ENCODE data around the gene MPO. TPM values are rescaled to one million over a fixed set of nuclear protein-coding genes. Genes with fewer than 3 reads are reported as not detected.

MPO gene
- total and polyA plus RNA-seq, 2 of the 8 experiments (the other 6 are each of a cell fraction or from before 2014, with no cell fraction given) = 0.06 to 0.74 TPM

- Histone ChIP-seq H3K4me3 (ENCODE audit: extremely low read depth in 1 of 4, insufficient read depth in 2 of 4, low read depth in 3 of 4, low read length in 4 of 4) (no peak overlapping the region), H3K79me2 (ENCODE audit: control insufficient read depth in 1 of 2, insufficient read depth in 2 of 2, low read length in 2 of 2) (no peaks in the 10 kb centered on the region), H3K27me3 (replicated peaks in 1 of 4; ENCODE audit: control insufficient read depth in 3 of 4, extremely low read depth in 1 of 4, insufficient read depth in 3 of 4, low read length in 3 of 4) (no peaks in the 10 kb centered on the region; a peak in 1 of 7 replicates), H4K8ac (ENCODE audit: extremely low read depth, insufficient read depth, low read length) (no peak overlapping the region; the same call in 1 of the 2 replicates), H2BK15ac (ENCODE audit: low read length) (no peak overlapping the region), H3K27ac (ENCODE audit: low read depth, low read length) (no peak overlapping the region), H4K20me1 (replicated peaks in 1 of 2; ENCODE audit: control insufficient read depth in 1 of 2, insufficient read depth in 2 of 2, low read length in 2 of 2) (no peaks in the 10 kb centered on the region), H3K14ac (ENCODE audit: insufficient read length) (no peak overlapping the region), H3K23me2 (ENCODE audit: low read depth, low read length) (no peaks in the 10 kb centered on the region), H2BK5ac (ENCODE audit: low read depth, low read length) (no peak overlapping the region), H3K18ac (ENCODE audit: extremely low read depth, low read length) (no peak overlapping the region), H3K9me3 (ENCODE audit: insufficient read depth in 2 of 2, low read depth in 1 of 2, low read length in 1 of 2) (no peaks in the 10 kb centered on the region), H3K4me1 (replicated peaks in 1 of 4; ENCODE audit: control insufficient read depth in 3 of 4, insufficient read depth in 4 of 4, low read length in 3 of 4) (no peaks in the 10 kb centered on the region), H2AFZ (ENCODE audit: low read length) (no peak overlapping the region), H3K79me1 (ENCODE audit: low read depth, low read length) (no peaks in the 10 kb centered on the region), H3K9ac (replicated peaks in 1 of 4; ENCODE audit: extremely low read depth in 1 of 4, low read depth in 3 of 4, low read length in 3 of 4) (no peak overlapping the region), H4K91ac (replicated peaks; ENCODE audit: insufficient read length, low read length) (no peak overlapping the region), H3K4ac (replicated peaks; ENCODE audit: insufficient read length, low read depth, low read length) (no peak overlapping the region), H4K5ac (ENCODE audit: insufficient read length, low read depth, low read length) (no peak overlapping the region), H3K56ac (replicated peaks; ENCODE audit: insufficient read length, low read depth, low read length) (no peak overlapping the region), H2BK120ac (replicated peaks; ENCODE audit: low read depth, low read length) (no peak overlapping the region), H3K23ac (ENCODE audit: insufficient read length) (no peak overlapping the region), H3K36me3 (ENCODE audit: control insufficient read depth in 2 of 4, insufficient read depth in 4 of 4, low read length in 3 of 4) (no peaks in the 10 kb centered on the region), H3K4me2 (ENCODE audit: insufficient read depth in 1 of 2, low read depth in 2 of 2, low read length in 2 of 2) (no peak overlapping the region), H2BK12ac (ENCODE audit: low read depth, low read length) (no peak overlapping the region), H2BK20ac (ENCODE audit: low read length) (no peak overlapping the region), H2AK5ac (ENCODE audit: low read depth, low read length) (no peak overlapping the region)
- FAIRE-seq (no peak), DNase-seq (ENCODE audit: low read depth in 1 of 2, low spot score in 2 of 2) (peak in 1 of 2 experiments; percentile 20)
- ChIA-PET POLR2A (ENCODE audit: partially characterized antibody) (no interaction called here), CTCF (ENCODE audit: partially characterized antibody) (interaction anchor here (0.7 to 2.6 kb wide), 8 partner anchors 12 to 68 kb away, joined by 3 to 8 read pairs (median 4); partner anchors contain the start of gene MPO)
- TF ChIP-seq RFX5 (IDR thresholded peaks at IDR 0.05; ENCODE audit: borderline replicate concordance, low read depth, low read length) (no peak), FOSL1 (IDR thresholded peaks at IDR 0.05; ENCODE audit: insufficient read depth, low read depth, low read length) (no peak), JUN (IDR thresholded peaks at IDR 0.05; ENCODE audit: low read depth, low read length) (no peak), GABPA (IDR thresholded peaks at IDR 0.05; ENCODE audit: borderline replicate concordance, insufficient read depth, low read length) (no peak), RNF2 (IDR thresholded peaks at IDR 0.05; ENCODE audit: borderline replicate concordance, low read depth, low read length, missing control alignments, poor library complexity, severe bottlenecking) (no peak), MAX (IDR thresholded peaks at IDR 0.05) (no peak)
- WGBS, 2 experiments (ENCODE audit: extremely low coverage in 1 of 2, insufficient coverage in 1 of 2, insufficient read length in 1 of 2, insufficient replicate concordance in 2 of 2, low coverage in 1 of 2, low lambda C conversion rate in 2 of 2, missing lambda C conversion rate in 1 of 2) = 93% methylated on average over 12 of the region's 12 CpGs; no CpG with 5 or more reads in 1 of the 2 experiments
Observed at GRCh38 chr17:58268326-58268725, 12.4 kb downstream of the MPO start.
